OCI-LY3 (cell line): ENCODE results near the gene GABRB2.

ENCODE experiments used
- EZH2phosphoT487 ChIP-seq: fragments of 200-600 bp; shearing (Covaris generic); IDR thresholded peaks from 2 replicates; pipeline ENCODE4 v1.6.1; 2018; ENCODE audit warnings: antibody characterized with exemption, mixed run types, low read depth
- TF ChIP-seq, protein P1 (sequence below): fragments of 200-600, 300-600 bp; sonication (generic); IDR thresholded peaks from 2 replicates; pipeline ENCODE4 v1.5.1; 2014; ENCODE audit warnings: antibody characterized with exemption, low read length, low read depth

DNA sequence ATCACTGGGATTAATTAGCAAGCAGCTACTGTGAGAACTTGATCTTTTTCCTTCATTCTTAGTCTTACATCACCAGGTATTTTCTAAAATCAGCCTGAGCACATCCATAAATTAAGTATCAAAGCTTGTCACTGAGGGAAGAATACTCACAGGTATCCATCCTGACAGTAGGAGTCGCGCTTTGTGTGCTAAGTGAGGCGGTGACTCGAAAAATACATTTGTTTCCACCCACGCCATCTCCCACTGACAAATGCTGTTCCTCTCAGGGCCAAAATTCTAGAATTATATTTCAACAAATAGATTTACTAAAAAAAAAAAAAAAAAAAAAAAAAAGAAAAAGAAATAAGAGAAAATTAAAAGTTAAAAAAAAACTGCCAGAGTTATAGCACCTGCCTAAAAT is 34.1 kb upstream of the GABRB2 start:
- TF ChIP-seq, protein P1, sequence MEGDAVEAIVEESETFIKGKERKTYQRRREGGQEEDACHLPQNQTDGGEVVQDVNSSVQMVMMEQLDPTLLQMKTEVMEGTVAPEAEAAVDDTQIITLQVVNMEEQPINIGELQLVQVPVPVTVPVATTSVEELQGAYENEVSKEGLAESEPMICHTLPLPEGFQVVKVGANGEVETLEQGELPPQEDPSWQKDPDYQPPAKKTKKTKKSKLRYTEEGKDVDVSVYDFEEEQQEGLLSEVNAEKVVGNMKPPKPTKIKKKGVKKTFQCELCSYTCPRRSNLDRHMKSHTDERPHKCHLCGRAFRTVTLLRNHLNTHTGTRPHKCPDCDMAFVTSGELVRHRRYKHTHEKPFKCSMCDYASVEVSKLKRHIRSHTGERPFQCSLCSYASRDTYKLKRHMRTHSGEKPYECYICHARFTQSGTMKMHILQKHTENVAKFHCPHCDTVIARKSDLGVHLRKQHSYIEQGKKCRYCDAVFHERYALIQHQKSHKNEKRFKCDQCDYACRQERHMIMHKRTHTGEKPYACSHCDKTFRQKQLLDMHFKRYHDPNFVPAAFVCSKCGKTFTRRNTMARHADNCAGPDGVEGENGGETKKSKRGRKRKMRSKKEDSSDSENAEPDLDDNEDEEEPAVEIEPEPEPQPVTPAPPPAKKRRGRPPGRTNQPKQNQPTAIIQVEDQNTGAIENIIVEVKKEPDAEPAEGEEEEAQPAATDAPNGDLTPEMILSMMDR: no peak
- TF ChIP-seq EZH2phosphoT487: no peak
